ENCODE measurements around the gene GP1BB.
A peak's percentile ranks its signal among the peaks of the same experiment; 100 is the strongest.

The GP1BB gene

DNA sequence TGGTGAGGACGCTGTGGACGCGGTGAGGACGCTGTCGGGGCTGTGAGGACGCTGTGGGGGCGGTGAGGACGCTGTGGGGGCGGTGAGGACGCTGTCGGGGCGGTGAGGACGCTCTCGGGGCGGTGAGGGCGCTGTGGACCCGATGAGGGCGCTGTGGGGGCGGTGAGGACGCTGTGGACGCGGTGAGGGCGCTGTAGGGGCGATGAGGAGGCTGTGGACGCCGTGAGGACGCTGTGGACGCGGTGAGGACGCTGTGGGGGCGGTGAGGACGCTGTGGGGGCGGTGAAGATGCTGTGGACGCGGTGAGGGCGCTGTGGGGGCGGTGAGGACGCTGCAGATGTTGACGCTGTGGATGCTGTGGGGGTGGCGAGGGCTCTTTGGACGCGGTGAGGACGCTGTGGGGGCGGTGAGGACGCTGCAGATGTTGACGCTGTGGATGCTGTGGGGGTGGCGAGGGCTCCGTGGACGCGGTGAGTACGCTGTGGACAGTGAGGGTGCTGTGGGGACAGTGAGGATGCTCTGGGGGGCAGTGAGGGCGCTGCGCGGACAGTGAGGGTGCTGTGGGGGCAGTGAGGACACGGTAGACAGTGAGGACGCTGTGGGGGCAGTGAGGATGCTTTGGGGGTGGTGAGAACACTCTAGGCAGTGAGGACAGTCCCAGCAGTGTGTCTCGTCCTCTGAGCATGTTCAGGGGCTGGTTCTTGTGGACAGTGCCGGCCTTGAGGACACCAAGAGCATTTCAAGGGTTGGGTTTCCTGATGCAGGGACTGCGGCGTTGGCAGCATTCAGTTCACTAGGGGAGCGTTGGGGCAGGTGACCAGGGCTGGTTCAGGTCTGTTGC, 4.2 kb downstream of the GP1BB start:
- no peak overlapping the region for H3K27ac ChIP-seq
- no peak for TF ChIP-seq ZFX (IDR thresholded peaks at IDR 0.05)
- TF ChIP-seq, protein P1, sequence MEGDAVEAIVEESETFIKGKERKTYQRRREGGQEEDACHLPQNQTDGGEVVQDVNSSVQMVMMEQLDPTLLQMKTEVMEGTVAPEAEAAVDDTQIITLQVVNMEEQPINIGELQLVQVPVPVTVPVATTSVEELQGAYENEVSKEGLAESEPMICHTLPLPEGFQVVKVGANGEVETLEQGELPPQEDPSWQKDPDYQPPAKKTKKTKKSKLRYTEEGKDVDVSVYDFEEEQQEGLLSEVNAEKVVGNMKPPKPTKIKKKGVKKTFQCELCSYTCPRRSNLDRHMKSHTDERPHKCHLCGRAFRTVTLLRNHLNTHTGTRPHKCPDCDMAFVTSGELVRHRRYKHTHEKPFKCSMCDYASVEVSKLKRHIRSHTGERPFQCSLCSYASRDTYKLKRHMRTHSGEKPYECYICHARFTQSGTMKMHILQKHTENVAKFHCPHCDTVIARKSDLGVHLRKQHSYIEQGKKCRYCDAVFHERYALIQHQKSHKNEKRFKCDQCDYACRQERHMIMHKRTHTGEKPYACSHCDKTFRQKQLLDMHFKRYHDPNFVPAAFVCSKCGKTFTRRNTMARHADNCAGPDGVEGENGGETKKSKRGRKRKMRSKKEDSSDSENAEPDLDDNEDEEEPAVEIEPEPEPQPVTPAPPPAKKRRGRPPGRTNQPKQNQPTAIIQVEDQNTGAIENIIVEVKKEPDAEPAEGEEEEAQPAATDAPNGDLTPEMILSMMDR (conservative IDR thresholded peaks at IDR 0.05), result no peak

DNA sequence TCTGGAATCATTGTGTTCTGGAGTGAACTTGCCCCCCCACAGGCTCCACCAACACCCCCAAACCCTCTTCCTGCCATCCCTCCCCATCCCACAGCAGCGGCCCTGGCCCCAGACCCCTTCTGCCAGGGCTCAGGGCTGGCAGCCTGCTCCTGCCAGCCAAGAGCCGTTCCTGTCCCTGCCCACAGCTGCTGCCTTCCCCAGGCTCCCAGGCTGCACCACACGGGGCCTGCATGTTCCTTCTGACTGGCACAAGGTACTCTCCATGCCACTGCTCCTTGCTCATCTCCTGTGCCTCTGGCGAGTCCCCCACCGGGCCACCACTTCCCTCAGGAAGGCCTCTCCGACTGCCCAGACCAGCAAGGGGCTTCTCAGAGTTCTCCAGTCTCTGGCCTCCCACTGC, 4.9 kb downstream of the GP1BB start:
- no peak overlapping the region for H3K27ac ChIP-seq
- TF ChIP-seq, protein P1 (conservative IDR thresholded peaks at IDR 0.05), result no peak
- no peak for TF ChIP-seq ZFX (IDR thresholded peaks at IDR 0.05)

DNA sequence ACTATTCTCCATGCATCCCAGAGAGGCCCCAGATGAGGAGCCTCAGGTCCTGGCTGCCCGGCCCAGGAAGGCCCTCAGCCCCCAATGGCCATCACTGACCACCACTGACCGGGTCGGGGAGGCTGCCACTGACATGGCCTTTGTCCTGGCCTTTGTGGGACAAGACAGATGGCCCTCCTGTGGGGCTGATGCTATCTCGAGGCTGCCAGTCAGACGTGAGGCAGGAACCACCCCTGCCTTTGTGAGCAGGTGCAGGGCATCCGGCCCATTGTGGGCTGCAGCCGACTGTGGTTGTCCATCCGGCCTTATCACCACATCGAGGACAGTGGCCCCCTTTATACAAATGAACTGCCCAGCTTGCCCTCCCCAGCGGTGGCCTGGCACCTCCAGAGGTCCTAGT, 5.5 kb downstream of the GP1BB start:
- H3K27ac ChIP-seq, result no peak overlapping the region
- TF ChIP-seq ZFX (IDR thresholded peaks at IDR 0.05), result no peak; the same call in 1 of the 2 replicates
- TF ChIP-seq, protein P1 (conservative IDR thresholded peaks at IDR 0.05), result no peak

- H3K27ac ChIP-seq, result no peak overlapping the region
- TF ChIP-seq, protein P1 (conservative IDR thresholded peaks at IDR 0.05), result no peak
- TF ChIP-seq ZFX (IDR thresholded peaks at IDR 0.05), result no peak
These were observed 6.2 kb downstream of the GP1BB start for GRCh38 chr22:19729507-19729906.

- no peak; the same call in 1 of the 2 replicates for TF ChIP-seq ZFX (IDR thresholded peaks at IDR 0.05)
- TF ChIP-seq, protein P1 (conservative IDR thresholded peaks at IDR 0.05), result no peak
- H3K27ac ChIP-seq, result peak overlapping the region; percentile 13; the same call in 1 of the 2 replicates
These were observed 6.9 kb downstream of the GP1BB start for GRCh38 chr22:19730198-19730597.

GRCh38 chr22:19730655-19731360, 7.5 kb downstream of the GP1BB start:
- TF ChIP-seq ZFX (IDR thresholded peaks at IDR 0.05), result 0 out of 2 replicates have a peak, but pooled peaks have one; percentile 35
- TF ChIP-seq, protein P1 (conservative IDR thresholded peaks at IDR 0.05), result peak; percentile 98

More at GRCh38 chr22:19730655-19731360, 7.5 kb downstream of the GP1BB start:
- peak overlapping the region; percentile 13 for H3K27ac ChIP-seq
